Psoas muscle (tissue), 8 donors: ENCODE measurements around the gene USP48. TPM values are rescaled to one million over a fixed set of nuclear protein-coding genes. Genes with fewer than 3 reads are reported as not detected.
"Not testable (repeated sequence)": the region's sequence is repeated elsewhere in the genome, so short reads cannot be mapped to it uniquely, and the experiment has no call there.

Source experiments
- ATAC-seq, 4 donors: fragments of 200-7000 bp; cut with Tn5 transposase; one replicate each; pipeline ENCODE4 v1.9.1; 2020; ENCODE audit warnings: moderate library complexity in 3 of 4, mild to moderate bottlenecking in 2 of 4
- DNase-seq, 2 donors: peaks; one replicate each; pipeline ENCODE4 v3.0.0-alpha.2; 2020
- H3K27ac ChIP-seq: fragments of 200-600 bp; one replicate; pipeline ENCODE4 v1.8.0; 2022
- H3K27me3 ChIP-seq, 3 donors: fragments of 200-600 bp in 1 of 3; one replicate each; pipeline versions ENCODE4 v1.6.1 to v1.8.0; 2013 to 2022; ENCODE audit warnings: low read length in 2 of 3, mild to moderate bottlenecking in 2 of 3, moderate library complexity in 1 of 3; ENCODE audit not compliant: insufficient read depth in 3 of 3
- H3K36me3 ChIP-seq, 2 donors: fragments of 200-600 bp in 1 of 2; one replicate each; pipeline versions ENCODE4 v1.6.1 to v1.8.0; 2013 to 2022; ENCODE audit warnings: low read depth in 1 of 2, mild to moderate bottlenecking in 1 of 2, moderate library complexity in 1 of 2; ENCODE audit not compliant: insufficient read depth in 1 of 2
- H3K4me1 ChIP-seq: fragments of 200-600 bp; one replicate; pipeline ENCODE4 v1.8.0; 2022
- H3K4me3 ChIP-seq: fragments of 200-600 bp; one replicate; pipeline ENCODE4 v1.8.0; 2022; ENCODE audit warnings: mild to moderate bottlenecking
- H3K9me3 ChIP-seq: fragments of 200-600 bp; one replicate; pipeline ENCODE4 v1.8.0; 2022
- WGBS, 3 donors: extraction: QIAGEN DNeasy Blood & Tissue Kit; methylation state at CpG; one replicate each; pipeline versions ENCODE4 v1.1.6 to v1.1.7; 2013; 5-methylcytosine and 5-hydroxymethylcytosine counted together
- intact Hi-C, 2 donors: fragments of 100-400 bp; cut with DNase I; formaldehyde crosslinking; loops; one replicate each; pipeline versions ENCODE4 v1.11.0 to v1.14.2; 2022
- polyA plus RNA-seq, 3 donors: library from polyadenylated mRNA; stranded (reverse); fragments of 200-250 nt; gene quantifications; one replicate each; pipeline ENCODE4 v1.2.3, GENCODE V29; 2013
- total RNA-seq, 4 donors: library from RNA; stranded (reverse); fragmentation: NEBNext Ultra II Directional in 2 of 4; extraction: Animal tissue kit (Norgen Biotek cat#: 25700) in 2 of 4; gene quantifications; one replicate each; pipeline versions ENCODE4 v1.2.1 to v1.2.4, GENCODE V29; 2021 to 2023
- TF ChIP-seq, protein P1 (sequence below): fragments of 200-600 bp; IDR thresholded peaks from one replicate; pipeline ENCODE4 v1.8.0; 2022; ENCODE audit warnings: antibody characterized with exemption
- donor health status: healthy with polysubstance abuse.
- donor health status: DM: no; HTN: no; CAD: no; lungs with moderate emphysema.
- donor health status: Bipolar disorder and iron deficiency.
- donor health status: healthy.
- donor health status: DM: yes; HTN: yes; CAD: no.
- donor health status: DM: no; HTN: no; CAD: no.
- donor health status: DM: no; HTN: no; CAD: no.
- donor health status: DM: yes; HTN: yes; CAD: no.

USP48 gene
- total and polyA plus RNA-seq, 7 donors = 9.7 to 35.9 (median 20.3) TPM

DNA sequence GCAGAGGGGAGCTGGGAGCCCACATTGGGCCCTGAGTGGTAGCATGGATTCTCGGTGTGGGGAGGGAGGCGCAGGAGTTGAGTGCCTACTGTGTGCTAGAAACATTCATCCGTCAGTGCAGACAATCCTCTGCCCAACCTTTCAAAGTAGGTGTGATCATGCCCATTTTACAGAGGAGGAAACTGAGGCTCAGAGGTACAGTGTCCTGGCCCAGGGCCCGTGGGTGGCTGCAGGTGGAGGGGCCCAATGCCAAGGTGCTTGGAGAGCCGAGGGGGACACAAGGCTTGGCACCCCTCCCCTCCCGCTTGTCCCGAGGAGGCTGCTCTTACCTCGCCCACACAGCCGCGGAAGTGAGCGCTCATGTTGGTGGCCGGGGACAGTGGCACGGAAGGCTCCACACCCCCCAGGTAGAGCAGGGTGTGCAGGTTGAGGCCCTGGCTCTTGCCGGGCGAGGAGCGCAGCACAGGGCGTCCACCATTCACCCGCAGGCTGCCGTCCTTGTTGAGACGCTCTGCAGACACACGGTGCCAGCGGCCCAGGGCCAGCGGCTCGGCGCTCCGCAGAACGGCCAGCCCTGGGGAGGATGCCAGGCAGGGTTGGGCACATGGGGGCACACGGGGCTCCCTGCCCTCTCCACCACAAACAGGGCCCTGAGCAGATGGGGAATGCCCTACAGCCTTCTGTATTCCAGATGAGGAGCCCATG is 45.7 kb upstream of the USP48 start:
- Histone ChIP-seq H3K4me1 (no peaks in the 10 kb centered on the region), H3K36me3 (peaks cover 18 to 99% of the 10 kb centered on the region in 2 donors), H3K9me3 (no peaks in the 10 kb centered on the region), H3K27me3 (no peaks in the 10 kb centered on the region), H3K4me3 (no peak overlapping the region), H3K27ac (no peak overlapping the region)
- peak in 1 of 2 donors; percentile 42 for DNase-seq
- ATAC-seq = no peak
- intact Hi-C loops = no loop called here
- WGBS, 3 donors = 85 to 89% (median 85%) methylated on average over 28 of the region's 28 CpGs
- TF ChIP-seq, protein P1, sequence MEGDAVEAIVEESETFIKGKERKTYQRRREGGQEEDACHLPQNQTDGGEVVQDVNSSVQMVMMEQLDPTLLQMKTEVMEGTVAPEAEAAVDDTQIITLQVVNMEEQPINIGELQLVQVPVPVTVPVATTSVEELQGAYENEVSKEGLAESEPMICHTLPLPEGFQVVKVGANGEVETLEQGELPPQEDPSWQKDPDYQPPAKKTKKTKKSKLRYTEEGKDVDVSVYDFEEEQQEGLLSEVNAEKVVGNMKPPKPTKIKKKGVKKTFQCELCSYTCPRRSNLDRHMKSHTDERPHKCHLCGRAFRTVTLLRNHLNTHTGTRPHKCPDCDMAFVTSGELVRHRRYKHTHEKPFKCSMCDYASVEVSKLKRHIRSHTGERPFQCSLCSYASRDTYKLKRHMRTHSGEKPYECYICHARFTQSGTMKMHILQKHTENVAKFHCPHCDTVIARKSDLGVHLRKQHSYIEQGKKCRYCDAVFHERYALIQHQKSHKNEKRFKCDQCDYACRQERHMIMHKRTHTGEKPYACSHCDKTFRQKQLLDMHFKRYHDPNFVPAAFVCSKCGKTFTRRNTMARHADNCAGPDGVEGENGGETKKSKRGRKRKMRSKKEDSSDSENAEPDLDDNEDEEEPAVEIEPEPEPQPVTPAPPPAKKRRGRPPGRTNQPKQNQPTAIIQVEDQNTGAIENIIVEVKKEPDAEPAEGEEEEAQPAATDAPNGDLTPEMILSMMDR = no peak

DNA sequence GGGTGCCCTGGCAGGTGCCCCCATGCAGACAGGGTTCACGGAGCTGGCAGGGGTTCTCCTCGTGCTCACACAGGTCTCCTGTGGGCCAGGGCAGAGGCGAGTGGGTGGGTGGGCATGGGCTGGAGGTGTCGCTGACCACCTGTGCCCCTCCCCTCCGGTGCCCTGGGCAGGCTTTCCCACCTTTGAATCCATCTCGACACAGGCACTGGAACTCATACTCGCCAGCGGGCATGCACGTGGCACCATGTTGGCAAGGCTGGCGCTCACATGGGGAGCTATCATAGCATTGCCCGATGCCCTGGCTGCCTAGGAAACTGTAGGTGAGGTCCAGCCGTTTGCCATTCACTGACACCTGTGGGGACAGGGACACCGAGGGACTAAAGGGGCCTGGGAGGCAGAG is 45.1 kb upstream of the USP48 start:
- Histone ChIP-seq H3K4me3 (no peak overlapping the region), H3K27me3 (no peaks in the 10 kb centered on the region), H3K36me3 (peaks cover 20 to 99% of the 10 kb centered on the region in 2 donors), H3K9me3 (no peaks in the 10 kb centered on the region), H3K27ac (no peak overlapping the region), H3K4me1 (no peaks in the 10 kb centered on the region)
- peak in 1 of 2 donors; percentile 42 for DNase-seq
- intact Hi-C loops = no loop called here
- TF ChIP-seq, protein P1 = no peak
- 86 to 94% (median 89%) methylated on average over 13 of the region's 13 CpGs for WGBS, 3 donors
- no peak for ATAC-seq

DNA sequence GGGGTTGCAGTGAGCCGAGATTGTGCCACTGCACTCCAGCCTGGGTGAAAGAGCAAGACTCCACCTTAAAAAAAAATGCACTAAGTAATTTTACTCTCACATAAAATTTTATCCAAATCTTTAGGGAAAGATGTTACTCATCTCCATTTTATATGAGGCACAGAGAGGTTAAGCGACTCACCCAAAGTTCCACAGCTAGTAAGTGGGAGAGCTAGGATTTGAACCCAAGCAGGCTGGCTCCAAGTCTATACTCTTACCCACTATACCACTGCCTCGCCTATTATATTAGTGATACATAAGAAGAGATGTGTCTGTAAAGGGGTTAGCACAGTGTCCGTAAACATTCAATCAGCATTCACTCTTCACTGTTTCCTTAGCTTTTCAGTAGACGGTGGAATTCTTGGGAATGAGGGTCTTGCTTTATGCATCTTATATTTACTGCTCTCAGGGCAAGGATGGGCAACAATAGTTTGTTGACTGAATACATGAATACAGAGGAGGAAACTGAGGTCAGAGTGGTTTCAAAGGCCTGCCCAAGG is 44.3 kb upstream of the USP48 start:
- peaks cover 20 to 96% of the 10 kb centered on the region in 2 donors for H3K36me3 ChIP-seq
- DNase-seq (no peak), ATAC-seq (no peak)
- intact Hi-C loops = no loop called here
- H3K27me3 ChIP-seq = no peaks in the 10 kb centered on the region
- H3K9me3 ChIP-seq = no peaks in the 10 kb centered on the region
- TF ChIP-seq, protein P1 = no peak
- no peak overlapping the region for H3K27ac ChIP-seq
- H3K4me3 ChIP-seq = no peak overlapping the region
- no peaks in the 10 kb centered on the region for H3K4me1 ChIP-seq
- 92 to 97% (median 94%) methylated on average over 5 of the region's 5 CpGs for WGBS, 3 donors

DNA sequence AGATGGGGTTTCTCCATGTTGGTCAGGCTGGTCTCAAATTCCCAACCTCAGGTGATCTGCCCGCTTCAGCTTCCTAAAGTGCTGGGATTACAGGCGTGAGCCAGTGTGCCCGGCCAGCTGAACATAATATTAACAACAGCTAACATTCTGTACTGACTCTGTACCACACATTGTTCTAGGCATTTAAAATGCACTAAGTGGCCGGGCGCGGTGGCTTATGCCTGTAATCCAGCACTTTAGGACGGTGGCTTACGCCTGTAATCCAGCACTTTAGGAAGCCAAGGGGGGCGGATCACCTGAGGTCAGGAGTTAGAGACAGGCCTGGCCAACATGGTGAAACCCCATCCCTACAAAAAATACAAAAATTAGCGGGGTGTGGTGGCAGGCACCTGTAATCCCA is 43.7 kb upstream of the USP48 start:
- H3K27me3 ChIP-seq, ATAC-seq, H3K27ac ChIP-seq, H3K4me1 ChIP-seq, H3K9me3 ChIP-seq, intact Hi-C loops, H3K4me3 ChIP-seq: not testable (repeated sequence)
- H3K36me3 ChIP-seq = peaks cover 20 to 95% of the 10 kb centered on the region in 2 donors
- 90 to 91% (median 90%) methylated on average over 10 of the region's 10 CpGs for WGBS, 3 donors
- DNase-seq = peak in 1 of 2 donors; percentile 30

DNA sequence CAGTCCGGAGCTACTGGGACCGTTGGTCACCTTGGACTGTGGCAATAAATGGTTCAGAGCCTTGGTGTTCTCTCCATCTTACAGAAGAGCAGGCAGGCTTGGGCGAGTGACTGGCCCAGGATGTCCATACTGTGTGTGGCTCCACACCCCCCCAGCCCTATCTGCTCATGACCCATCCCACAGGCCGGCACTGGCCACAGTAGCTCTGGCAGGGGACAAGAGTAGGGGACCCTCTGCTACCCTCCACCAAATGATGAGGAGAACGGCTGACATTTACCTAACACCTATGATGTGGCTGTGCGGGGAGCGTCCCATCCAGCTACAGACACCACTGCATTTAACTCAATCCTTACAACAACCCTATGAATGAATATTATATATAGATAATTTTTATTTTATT is 42.4 kb upstream of the USP48 start:
- WGBS, 3 donors = 88 to 94% (median 92%) methylated on average over 7 of the region's 7 CpGs
- TF ChIP-seq, protein P1 = no peak
- intact Hi-C loops = no loop called here
- H3K4me1 ChIP-seq = no peaks in the 10 kb centered on the region
- no peaks in the 10 kb centered on the region for H3K9me3 ChIP-seq
- DNase-seq (peak in 1 of 2 donors; percentile 28), ATAC-seq (no peak)
- peaks cover 20 to 87% of the 10 kb centered on the region in 2 donors for H3K36me3 ChIP-seq
- H3K27me3 ChIP-seq = no peaks in the 10 kb centered on the region
- no peak overlapping the region for H3K27ac ChIP-seq
- H3K4me3 ChIP-seq = no peak overlapping the region
